ENCODE data around the gene SPEF2.
A peak's percentile ranks its signal among the peaks of the same experiment; 100 is the strongest.

Gene SPEF2, protein sequence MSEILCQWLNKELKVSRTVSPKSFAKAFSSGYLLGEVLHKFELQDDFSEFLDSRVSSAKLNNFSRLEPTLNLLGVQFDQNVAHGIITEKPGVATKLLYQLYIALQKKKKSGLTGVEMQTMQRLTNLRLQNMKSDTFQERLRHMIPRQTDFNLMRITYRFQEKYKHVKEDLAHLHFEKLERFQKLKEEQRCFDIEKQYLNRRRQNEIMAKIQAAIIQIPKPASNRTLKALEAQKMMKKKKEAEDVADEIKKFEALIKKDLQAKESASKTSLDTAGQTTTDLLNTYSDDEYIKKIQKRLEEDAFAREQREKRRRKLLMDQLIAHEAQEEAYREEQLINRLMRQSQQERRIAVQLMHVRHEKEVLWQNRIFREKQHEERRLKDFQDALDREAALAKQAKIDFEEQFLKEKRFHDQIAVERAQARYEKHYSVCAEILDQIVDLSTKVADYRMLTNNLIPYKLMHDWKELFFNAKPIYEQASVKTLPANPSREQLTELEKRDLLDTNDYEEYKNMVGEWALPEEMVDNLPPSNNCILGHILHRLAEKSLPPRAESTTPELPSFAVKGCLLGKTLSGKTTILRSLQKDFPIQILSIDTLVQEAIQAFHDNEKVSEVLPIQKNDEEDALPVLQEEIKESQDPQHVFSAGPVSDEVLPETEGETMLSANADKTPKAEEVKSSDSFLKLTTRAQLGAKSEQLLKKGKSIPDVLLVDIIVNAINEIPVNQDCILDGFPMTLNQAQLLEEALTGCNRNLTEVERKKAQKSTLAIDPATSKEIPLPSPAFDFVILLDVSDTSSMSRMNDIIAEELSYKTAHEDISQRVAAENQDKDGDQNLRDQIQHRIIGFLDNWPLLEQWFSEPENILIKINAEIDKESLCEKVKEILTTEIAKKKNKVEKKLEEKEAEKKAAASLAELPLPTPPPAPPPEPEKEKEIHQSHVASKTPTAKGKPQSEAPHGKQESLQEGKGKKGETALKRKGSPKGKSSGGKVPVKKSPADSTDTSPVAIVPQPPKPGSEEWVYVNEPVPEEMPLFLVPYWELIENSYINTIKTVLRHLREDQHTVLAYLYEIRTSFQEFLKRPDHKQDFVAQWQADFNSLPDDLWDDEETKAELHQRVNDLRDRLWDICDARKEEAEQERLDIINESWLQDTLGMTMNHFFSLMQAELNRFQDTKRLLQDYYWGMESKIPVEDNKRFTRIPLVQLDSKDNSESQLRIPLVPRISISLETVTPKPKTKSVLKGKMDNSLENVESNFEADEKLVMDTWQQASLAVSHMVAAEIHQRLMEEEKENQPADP (N-terminal part only)

DNA sequence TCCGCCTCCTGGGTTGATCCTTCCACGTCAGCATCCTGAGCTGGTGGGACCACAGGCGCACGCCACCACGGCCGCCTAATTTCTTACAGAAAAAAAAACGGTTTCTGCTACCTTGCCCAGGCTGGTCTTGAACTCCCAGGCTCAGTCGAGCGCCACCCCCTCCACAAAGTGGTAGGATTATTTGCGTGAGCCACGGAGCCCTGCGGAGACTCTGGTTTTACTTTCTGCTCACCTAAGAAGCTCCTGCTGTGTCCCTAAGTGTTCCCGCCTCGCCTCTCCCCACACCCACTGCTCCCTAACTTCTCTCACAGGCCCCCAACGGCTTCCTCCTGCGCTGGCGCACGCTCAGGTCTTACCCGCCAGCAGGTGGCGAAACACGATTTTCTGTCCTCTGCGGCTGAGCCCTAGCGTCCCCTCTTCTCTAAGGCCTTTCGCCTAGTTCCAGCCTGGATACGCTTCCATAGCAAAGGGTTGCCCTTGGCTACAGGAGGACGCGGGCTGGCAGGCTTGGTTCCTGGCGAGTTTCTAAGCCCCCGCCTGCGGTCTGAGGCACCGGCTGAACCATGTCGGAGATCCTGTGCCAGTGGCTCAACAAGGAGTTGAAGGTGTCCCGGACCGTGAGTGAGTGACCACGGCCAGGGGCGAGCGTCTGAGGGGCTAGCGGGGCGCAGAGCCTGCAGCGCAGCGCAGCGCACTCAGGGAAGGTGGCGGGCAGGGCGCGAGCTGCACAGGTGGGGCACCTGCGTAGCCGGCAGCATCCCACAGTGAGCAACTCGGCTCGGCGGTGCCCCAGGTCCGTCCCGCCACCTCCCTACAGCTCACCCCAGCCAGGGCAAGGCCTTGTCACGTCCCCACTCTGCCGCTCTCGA is at the start of gene SPEF2:
Gene SPEF2, plus strand, starts transcription at position 429 of the 869 bp plus-strand sequence. Its CDS starts 135 bp downstream, at position 564.
- peak; percentile 24 for DNase-seq

DNA sequence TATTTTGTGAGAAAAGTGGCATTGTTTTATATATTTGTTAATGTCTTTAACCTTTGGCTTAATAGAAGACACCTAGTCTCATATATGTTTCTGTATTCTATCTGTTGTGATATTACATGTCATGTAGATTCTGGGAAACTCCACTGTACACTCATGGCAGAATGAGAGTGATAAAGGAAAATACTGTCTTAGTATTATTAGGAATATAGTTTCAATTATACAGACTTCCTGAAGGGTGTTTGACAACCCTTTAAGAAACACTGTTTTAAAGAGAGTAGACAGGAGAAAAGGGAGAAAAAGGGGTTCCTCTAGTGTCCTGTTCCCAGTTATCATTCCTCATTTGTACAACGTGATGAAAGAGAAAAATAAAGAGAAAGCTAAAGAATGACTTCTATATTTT is 42.1 kb upstream of the SPEF2 start:
- no peak for DNase-seq

DNA sequence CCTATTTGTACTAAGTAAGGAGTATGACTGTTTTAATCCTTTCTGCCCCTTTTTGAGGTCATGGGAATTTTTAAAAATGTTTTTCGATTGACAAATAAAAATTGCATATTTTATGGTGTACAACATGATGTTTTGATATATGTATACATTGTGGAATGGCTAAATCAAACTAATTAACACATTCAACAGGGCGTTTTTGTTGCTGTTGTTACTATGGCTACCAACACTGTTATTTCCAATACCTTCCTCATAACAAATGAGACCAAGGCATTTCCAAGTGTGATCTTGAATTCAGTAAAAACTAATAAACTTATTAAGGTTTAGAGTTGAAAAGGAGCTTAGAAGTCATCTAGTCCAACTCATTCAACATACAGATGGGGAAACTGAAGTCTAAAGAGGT is 30.2 kb upstream of the SPEF2 start:
- DNase-seq: no peak

DNA sequence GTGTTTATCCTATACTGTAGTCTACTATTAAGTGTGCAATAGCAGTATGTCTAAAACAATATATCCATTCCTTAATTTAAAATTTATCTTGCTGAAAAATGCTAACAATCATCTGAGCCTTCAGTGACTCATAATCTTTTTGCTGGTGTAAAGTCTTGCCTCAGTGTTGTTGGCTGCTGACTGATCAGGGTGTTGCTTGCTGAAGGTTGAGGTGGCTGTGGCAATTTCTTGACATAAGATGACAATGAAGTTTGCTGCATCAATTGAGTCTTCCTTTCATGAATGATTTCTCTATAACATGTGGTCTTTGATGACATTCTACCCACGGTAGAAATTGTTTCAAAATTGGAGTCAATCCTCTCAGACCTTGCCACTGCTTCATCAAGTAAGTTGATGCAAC is 24.3 kb upstream of the SPEF2 start:
- DNase-seq: no peak

DNA sequence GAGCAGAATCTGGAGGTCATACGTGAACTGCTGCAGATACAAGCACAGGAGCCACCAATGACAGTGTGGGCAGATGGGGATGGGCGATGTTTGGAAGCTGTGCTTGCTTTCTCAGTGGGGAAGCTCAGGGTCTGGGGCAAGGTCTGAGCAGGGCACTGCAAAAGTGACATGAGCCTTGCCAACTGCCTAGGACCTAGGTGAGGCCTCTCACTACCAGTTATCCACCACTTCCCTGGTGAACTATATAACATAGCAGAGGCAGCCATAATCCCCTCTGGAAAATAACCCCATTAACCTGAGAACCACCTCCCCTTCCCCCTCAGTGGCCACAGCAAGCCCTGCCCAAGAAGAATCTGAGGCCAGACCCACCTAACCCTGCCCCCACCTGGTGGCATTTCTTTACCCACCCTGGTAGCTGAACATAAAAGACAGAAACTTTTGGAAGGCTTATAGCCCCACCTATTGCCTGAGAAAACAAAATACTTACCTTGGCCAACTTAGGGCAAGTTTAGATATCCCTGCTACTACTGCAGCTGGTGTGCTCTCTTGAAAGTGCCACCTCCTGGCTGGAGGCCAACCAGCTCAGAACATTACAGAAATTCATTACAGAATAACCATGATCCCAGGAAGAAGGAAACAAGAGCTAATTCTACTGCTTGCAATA is 18.8 kb upstream of the SPEF2 start:
- no peak for DNase-seq

DNA sequence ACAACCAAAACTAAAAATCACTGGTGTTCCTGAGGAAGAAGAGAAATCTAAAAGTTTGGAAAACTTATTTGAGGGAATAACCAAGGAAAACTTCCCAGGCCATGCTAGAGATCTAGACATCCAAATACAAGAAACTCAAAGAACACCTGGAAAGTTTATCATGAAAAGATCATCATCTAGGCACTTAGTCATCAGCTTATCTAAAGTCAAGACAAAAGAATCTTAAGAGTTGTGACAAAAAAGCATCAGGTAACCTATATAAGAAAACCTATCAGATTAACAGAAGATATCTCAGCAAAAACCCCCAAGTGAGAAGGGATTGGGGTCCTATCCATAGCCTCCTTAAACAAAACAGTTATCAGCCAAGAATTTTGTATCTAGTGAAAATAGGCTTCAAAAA is 17.1 kb upstream of the SPEF2 start:
- no peak for DNase-seq

DNA sequence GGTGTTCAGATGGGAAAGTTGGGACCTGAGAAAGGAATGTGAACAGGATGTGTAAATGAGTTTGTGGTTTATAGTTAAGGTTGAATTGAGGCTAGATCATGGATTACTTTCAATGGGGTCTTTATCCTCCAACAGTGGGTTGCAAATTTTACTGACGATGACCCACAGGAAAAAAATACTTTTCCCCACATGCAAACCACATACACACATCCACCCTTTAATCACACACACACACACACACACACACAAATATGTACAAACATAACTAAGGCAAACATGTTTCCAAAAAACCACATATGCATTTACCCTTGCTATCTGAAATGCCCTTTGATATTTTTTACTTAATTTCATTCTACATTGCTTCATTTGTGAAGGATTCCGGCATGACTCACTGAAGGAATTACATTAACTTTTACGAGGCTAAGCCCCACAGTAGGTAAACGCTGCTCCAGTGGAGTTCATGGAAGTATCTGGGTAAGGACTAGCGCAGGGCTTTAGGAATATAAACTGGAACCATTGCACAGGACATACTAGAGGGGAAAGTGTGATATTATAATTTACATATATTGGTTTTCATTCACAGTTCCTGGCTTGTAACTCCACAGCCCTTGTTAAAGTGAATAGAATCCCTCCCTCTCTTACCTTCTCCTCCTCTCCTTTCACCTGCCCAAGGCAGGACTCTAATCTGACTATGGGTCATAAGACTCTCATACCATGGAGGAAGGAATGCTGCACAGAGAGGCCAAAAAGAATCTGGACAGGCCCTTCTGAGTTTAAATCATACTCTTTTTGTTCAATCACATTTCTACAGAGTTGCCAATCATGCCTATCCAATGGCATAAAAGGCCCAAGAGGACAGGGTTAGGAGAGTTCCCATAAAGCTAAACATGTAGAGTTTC is 8.5 kb upstream of the SPEF2 start:
- no peak for DNase-seq

DNA sequence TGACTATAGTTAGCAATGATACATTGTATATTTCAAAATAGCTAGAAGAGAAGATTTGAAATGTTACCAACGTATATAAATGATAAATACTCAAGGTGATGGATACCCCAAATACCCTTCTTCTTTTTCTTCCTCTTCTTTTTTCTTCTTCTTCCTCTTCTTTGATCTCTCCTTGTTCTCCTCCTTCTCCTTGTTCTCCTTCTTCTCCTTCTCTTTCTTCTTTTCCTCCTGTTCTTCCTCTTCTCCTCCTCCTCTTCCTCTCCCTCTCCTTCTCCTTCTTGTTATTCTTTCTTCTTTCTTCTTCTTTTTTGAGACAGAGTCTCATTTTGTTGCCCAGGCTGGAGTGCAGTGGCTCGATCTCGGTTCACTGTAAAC is 616 bp upstream of the SPEF2 start:
- no peak for DNase-seq

DNA sequence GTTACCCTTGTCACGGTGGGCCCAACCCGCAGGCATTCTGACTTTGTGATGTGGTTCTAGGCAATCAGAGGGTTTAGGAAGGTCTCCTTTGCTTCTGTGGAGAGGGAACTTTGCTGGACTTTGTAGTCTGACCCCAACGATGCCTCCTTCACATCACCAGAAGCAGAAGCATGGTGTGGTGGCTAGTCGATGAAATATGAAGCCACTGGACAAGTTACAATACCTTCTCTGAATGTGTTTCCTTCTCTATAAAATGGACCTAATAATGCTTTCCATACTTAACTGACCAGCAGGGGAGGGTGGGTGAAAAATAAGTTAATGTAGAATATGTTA is 607 bp downstream of the SPEF2 start:
- DNase-seq: no peak

DNA sequence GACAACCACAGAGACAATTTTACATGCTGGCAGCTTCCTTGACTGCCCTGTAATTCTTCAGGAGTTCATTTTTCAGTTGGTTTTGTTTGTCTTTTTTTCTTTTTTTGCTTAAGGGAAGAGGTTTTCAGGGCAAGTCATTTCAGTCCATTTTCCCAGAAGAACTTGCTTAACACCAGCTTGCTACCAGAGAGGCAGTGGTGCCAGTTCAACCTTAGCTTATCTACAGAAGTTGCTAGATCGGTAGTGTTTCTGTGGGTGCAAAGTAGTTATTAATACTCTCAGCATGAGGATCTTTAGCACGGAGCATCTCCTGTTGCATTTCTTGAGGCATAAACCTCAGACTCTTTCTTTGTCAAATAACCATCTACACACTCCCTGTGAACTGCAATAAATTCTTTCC is 1.1 kb downstream of the SPEF2 start:
- DNase-seq: no peak

DNA sequence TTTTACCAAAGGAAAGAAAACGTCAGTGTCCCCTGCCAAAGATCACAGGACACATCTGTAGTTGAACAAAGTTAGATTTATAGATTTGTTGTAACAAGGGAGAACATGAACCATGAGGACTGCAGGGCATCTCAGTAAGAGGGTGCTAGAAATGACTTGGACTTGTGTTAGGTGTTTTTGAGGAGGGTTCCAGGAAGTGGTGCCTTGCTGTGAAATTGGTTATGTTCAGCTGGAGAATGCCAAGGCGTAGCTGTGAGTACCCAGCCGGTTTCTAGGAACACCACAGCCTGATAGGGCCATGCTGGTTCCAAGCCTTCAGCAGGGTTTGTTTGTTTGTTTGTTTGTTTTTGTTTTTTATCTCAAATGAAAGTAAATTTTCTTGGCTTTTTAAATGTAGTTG is 5.3 kb downstream of the SPEF2 start:
- DNase-seq: no peak

DNA sequence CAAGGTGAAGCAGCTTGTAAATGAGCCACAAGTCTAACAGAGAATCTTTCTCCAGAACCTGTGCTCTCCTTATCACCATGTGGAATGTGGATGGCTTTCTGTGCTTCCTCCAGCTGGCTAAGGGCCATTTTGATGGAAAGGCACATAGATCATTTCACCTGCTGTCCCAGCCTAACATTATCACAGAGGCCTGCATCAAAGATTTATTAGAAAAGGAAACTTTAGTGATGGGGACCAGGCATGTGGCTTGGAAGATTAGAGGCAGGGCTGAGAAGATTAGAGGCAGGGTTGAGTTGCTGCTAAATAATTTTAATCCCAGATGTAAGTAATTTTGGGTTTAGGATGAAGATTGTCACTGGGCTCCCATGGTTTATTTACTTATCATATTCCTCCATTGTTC is 6.3 kb downstream of the SPEF2 start:
- no peak for DNase-seq

DNA sequence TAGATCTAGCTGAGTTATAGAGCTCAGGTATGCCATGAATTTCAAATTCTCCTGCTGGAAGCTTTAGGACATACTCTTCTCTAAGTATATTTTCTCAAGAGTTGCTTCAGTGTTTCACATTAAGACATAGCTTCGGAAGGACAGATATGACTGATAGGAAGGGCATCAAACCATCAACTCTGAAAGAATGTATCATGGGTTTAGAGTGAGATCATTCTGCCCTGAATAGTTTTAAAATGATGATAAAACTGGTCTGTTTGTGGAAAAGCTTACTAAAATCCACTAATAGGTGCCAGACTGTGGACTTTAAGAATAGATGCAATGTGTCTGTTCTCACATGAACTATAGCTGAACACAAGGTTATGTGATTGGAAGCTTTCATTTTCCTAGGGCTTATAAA is 8.4 kb downstream of the SPEF2 start:
- no peak for DNase-seq

DNA sequence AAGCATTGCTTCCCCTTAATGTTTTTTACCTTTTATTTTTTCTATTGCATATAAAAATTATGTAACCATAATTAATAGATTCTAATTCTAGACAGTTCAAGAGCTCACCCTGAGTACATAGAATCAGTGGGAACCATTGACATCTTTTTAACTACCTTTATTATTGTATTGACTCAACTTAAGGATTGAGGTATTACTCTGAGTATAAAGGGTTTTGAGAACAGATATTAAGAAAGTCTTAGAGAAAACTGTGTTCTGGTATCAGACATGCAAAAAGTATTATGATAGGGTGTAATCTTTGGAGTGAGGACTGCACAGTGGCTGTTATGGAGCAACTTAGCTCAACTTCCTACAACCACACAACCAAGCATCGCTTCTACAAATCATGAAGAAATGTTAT is 8.9 kb downstream of the SPEF2 start:
- DNase-seq: no peak

DNA sequence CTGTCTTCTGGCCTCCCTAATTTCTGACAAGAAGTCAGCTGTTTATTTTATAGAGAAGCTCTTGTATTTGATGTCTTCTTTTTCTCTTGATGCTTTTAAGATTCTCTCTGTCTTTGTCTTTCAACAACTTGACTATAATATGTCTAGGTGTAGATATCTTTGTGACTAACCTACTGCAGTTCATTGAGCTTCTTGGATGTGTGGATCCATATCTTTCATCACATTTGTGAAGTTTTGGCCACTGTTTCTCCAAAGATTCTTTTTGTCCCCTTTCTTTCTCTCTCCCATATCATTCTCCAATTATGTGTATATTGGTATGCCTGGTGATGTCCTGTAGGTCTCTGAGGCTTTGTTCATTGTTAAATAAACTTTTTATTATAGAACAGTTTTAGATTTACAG is 16.7 kb downstream of the SPEF2 start:
- DNase-seq: no peak

DNA sequence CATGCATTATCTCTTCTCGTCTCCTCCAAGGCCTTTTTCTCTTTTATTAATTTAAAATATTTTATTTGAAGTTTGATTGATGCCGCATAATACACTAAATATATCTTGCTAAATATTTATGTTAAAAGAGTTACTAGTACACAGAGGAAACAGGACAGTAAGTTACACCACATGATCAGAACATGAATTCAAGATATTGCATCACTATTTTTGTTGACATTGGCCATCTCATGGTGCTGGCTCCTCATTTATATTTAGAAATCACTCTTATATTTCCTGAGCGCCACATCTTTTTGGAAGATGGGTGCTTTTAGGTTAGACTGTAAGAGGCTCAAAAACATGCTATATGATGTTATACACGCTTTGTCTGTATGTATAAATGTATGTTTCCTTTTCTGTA is 23.0 kb downstream of the SPEF2 start:
- no peak for DNase-seq

DNA sequence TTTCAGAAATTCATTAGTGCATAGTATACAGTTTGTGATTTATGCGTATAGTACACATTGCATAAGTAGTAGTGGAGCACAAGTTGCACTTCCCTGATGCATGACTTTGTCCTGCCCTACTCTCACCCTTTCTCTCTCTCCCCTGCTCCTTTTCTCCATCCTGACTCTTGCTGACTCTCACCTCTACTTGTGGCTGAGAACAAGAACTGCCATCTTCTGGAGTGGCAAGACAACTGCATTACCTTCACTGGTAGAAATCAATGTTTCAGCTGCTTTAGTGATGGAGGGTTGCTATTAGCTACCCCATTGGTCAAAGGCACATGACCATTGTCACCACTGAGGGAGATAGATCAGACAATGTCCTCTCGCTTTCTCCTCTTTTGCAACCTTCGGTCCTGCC is 26.9 kb downstream of the SPEF2 start:
- no peak for DNase-seq

DNA sequence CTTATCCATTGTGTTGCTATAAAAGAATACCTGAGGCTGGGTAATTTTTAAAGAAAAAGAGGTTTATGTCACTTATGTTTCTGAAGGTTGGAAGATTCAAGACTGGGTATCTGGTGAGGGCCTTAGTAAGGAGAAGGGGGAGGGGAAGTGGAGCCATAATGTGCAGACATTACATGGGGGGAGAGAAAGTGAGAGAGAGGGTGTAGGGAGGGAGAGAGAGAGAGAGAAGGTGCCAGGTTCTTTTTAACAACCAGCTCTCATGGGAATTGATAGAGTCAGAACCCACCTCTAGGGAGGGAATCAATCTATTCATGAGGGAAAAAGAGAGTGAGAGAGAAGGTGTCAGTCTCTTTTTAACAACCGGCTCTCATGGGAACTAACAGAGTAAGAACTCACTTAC is 29.5 kb downstream of the SPEF2 start:
- no peak for DNase-seq

DNA sequence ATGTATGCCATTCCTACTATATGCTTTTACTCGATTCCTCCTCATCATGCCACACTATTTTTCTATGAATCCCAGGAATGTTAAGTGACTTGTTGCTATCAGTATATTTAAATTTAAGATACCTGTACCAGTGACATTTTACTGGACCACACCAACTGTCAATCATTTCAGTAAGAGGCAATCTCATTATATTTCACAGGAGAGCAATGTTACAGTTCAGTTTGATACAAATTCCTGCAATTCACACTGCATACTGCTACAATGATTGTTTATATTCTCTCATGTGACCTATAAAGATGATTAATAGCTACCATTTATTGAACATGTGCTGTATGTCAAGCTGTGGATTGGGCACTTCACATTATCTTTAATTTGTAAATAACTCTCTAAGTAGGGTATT is 30.0 kb downstream of the SPEF2 start:
- no peak for DNase-seq

DNA sequence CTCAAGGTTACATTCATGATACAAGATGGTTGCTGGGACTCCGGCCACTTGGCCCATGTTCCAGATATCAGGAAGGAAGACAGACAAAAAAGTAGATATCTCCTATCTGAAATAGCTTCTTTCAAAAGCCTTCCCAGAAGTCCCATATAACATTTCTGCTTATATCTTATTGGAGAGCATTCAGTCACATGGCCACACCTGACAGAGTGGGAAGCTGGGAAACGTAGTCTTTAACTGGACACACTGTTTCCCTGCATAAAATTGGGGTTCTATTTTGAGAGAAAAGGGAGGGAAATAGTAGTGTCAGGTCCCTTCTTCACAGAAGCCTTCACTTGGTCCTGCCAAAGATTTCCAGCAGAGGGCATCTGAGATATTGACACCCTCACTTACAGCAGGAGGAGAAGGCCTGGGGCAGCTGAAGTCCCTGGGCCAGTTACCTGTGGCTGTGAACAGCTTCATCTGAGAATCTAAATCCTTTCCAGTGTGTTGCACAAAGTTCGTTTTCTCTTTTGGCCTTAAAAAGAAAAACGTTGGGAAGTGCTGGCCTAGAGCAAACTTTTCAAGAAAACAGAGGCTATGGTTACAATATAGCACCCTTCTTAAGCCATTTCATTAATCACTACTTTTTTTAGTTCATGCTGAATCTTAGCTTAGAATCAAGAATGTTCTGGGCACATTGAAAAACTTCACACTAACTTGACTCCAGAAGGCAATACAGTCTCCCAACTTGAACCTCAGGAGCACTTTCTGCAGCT is 33.5 kb downstream of the SPEF2 start:
- DNase-seq: no peak

All from NCI-H2107 (cell line).